WTC11 (cell line): ENCODE results near the gene PRRG1. TPM values are rescaled to one million over a fixed set of nuclear protein-coding genes. Genes with fewer than 3 reads are reported as not detected.

Experiments
- ATAC-seq: fragments of 200-7000 bp; cut with Tn5 transposase; 2 replicates; pipeline ENCODE4 v1.10.0; 2021; ENCODE audit warnings: mild to moderate bottlenecking, moderate library complexity
- CTCF ChIA-PET: fragments of 300-600 bp; sonication (Branson Sonifier 250); formaldehyde crosslinking; loops from one replicate; lab custom pipeline; 2021; ENCODE audit warnings: antibody characterized with exemption; lab: Charles Lee
- POLR2A ChIA-PET: fragments of 350-600 bp; sonication (Branson Sonifier 250); formaldehyde crosslinking; loops from one replicate; lab custom pipeline; 2021; ENCODE audit warnings: antibody characterized with exemption; lab: Charles Lee
- DNase-seq: peaks from one replicate; pipeline ENCODE4 v3.0.0; 2021; ENCODE audit warnings: low spot score
- H3K27ac Mint-ChIP-seq: 2 replicates; pipeline ENCODE4 v1.8.0; 2021; ENCODE audit warnings: mixed read lengths
- H3K27me3 Mint-ChIP-seq: 2 replicates; pipeline ENCODE4 v1.8.0; 2021; ENCODE audit warnings: low read depth, mild to moderate bottlenecking, moderate library complexity, mixed read lengths
- H3K36me3 Mint-ChIP-seq: 2 replicates; pipeline ENCODE4 v1.8.0; 2021; ENCODE audit warnings: mixed read lengths
- H3K4me1 Mint-ChIP-seq: 2 replicates; pipeline ENCODE4 v1.8.0; 2022; ENCODE audit warnings: mixed read lengths
- H3K4me3 Mint-ChIP-seq: 2 replicates; pipeline ENCODE4 v1.8.0; 2021; ENCODE audit warnings: mild to moderate bottlenecking, moderate library complexity, mixed read lengths
- H3K9me3 Mint-ChIP-seq: 2 replicates; pipeline ENCODE4 v1.8.0; 2021; ENCODE audit warnings: mixed read lengths
- AR ChIP-seq: fragments of 250-450 bp; sonication (Bioruptor Pico); IDR thresholded peaks from 2 replicates; pipeline ENCODE4 v1.9.0; 2021; ENCODE audit warnings: mild to moderate bottlenecking
- ARID4B ChIP-seq: sonication (generic); formaldehyde crosslinking; IDR thresholded peaks from 2 replicates; pipeline ENCODE4 v1.8.0; 2023; ENCODE audit warnings: missing genetic modification reagents, mild to moderate bottlenecking, borderline replicate concordance
- ATF3 ChIP-seq: sonication (generic); formaldehyde crosslinking; conservative IDR thresholded peaks from 2 replicates; pipeline ENCODE4 v1.8.1; 2022; ENCODE audit warnings: mild to moderate bottlenecking, missing genetic modification reagents
- CTCF ChIP-seq: fragments of 200-600 bp; IDR thresholded peaks from 2 replicates; pipeline ENCODE4 v1.8.0; 2022; ENCODE audit warnings: antibody characterized with exemption
- E2F4 ChIP-seq: sonication (generic); formaldehyde crosslinking; IDR thresholded peaks from 2 replicates; pipeline ENCODE4 v1.8.1; 2022; ENCODE audit warnings: low read depth, mild to moderate bottlenecking, moderate library complexity, missing genetic modification reagents, borderline replicate concordance
- FOXP1 ChIP-seq: sonication (generic); formaldehyde crosslinking; IDR thresholded peaks from 2 replicates; pipeline ENCODE4 v1.8.0; 2022; ENCODE audit warnings: missing genetic modification reagents, mild to moderate bottlenecking, moderate library complexity, borderline replicate concordance
- HMGA2 ChIP-seq: fragments of 250-450 bp; sonication (Bioruptor Pico); IDR thresholded peaks from 2 replicates; pipeline ENCODE4 v1.4.0; 2021; ENCODE audit warnings: mild to moderate bottlenecking, moderate library complexity
- JAZF1 ChIP-seq: fragments of 250-450 bp; sonication (Bioruptor Pico); IDR thresholded peaks from 2 replicates; pipeline ENCODE4 v1.9.0; 2021; ENCODE audit warnings: moderate library complexity, mild to moderate bottlenecking, inconsistent platforms
- JUN ChIP-seq: sonication (generic); formaldehyde crosslinking; IDR thresholded peaks from 2 replicates; pipeline ENCODE4 v1.8.0; 2023; ENCODE audit warnings: mild to moderate bottlenecking, missing genetic modification reagents
- KAT7 ChIP-seq: sonication (generic); formaldehyde crosslinking; IDR thresholded peaks from 2 replicates; pipeline ENCODE4 v1.8.1; 2023; ENCODE audit warnings: missing genetic modification reagents, mild to moderate bottlenecking, borderline replicate concordance
- MXD4 ChIP-seq: fragments of 250-450 bp; sonication (Bioruptor Pico); IDR thresholded peaks from 2 replicates; pipeline ENCODE4 v1.8.0; 2021; ENCODE audit warnings: mild to moderate bottlenecking, moderate library complexity, borderline replicate concordance
- NFATC4 ChIP-seq: fragments of 250-450 bp; sonication (Bioruptor Pico); IDR thresholded peaks from 2 replicates; pipeline ENCODE4 v1.9.0; 2021; ENCODE audit warnings: mild to moderate bottlenecking
- NFE2L1 ChIP-seq: sonication (generic); formaldehyde crosslinking; IDR thresholded peaks from 2 replicates; pipeline ENCODE4 v1.8.1; 2023; ENCODE audit warnings: missing genetic modification reagents
- RORB ChIP-seq: fragments of 250-450 bp; sonication (Bioruptor Pico); IDR thresholded peaks from 2 replicates; pipeline ENCODE4 v1.9.0; 2021; ENCODE audit warnings: mild to moderate bottlenecking
- ZBTB21 ChIP-seq: sonication (generic); formaldehyde crosslinking; IDR thresholded peaks from 2 replicates; pipeline ENCODE4 v1.8.1; 2023; ENCODE audit warnings: mild to moderate bottlenecking, missing genetic modification reagents, borderline replicate concordance
- ZMAT4 ChIP-seq: fragments of 250-450 bp; sonication (Bioruptor Pico); IDR thresholded peaks from 2 replicates; pipeline ENCODE4 v1.9.0; 2021; ENCODE audit warnings: mild to moderate bottlenecking
- ZNF121 ChIP-seq: sonication (generic); formaldehyde crosslinking; IDR thresholded peaks from 2 replicates; pipeline ENCODE4 v1.8.0; 2023; ENCODE audit warnings: missing genetic modification reagents
- total RNA-seq: library from RNA; stranded (reverse); gene quantifications from 3 replicates; pipeline ENCODE4 v1.2.3, GENCODE V29; 2021

Gene PRRG1
- total RNA-seq, 1 experiment from 2014 or later: 8.1 TPM

- H3K36me3 Mint-ChIP-seq: no peaks in the 10 kb centered on the region
- peaks cover 13% of the 10 kb centered on the region for H3K4me1 Mint-ChIP-seq
- ATAC-seq (no peak), DNase-seq (no peak)
- CTCF ChIA-PET: interaction anchor here (0.8 kb wide), 1 partner anchor 18 kb away, joined by 4 read pairs; no protein-coding TSS in a partner anchor
- POLR2A ChIA-PET: no interaction called here
- TF ChIP-seq HMGA2 (CRISPR knock-in tag) (no peak), NFE2L1 (CRISPR knock-in tag) (no peak), MXD4 (CRISPR knock-in tag) (no peak), JAZF1 (no peak), AR (CRISPR knock-in tag) (no peak), CTCF (no peak), KAT7 (CRISPR knock-in tag) (no peak), ZNF121 (CRISPR knock-in tag) (no peak), ARID4B (CRISPR knock-in tag) (no peak), E2F4 (CRISPR knock-in tag) (no peak), ZBTB21 (no peak), NFATC4 (no peak), JUN (CRISPR knock-in tag) (no peak), ZMAT4 (CRISPR knock-in tag) (no peak), FOXP1 (CRISPR knock-in tag) (no peak), RORB (CRISPR knock-in tag) (no peak), ATF3 (CRISPR knock-in tag) (no peak)
- no peak overlapping the region for H3K4me3 Mint-ChIP-seq
- no peak overlapping the region for H3K27ac Mint-ChIP-seq
- H3K27me3 Mint-ChIP-seq: no peaks in the 10 kb centered on the region
- H3K9me3 Mint-ChIP-seq: no peaks in the 10 kb centered on the region
Measured at GRCh38 chrX:37332987-37333658, 16.0 kb upstream of the PRRG1 start.
